ENCODE results near the gene NOD1.
"Not testable (repeated sequence)": the region's sequence is repeated elsewhere in the genome, so short reads cannot be mapped to it uniquely, and the experiment has no call there.

The NOD1 gene

DNA sequence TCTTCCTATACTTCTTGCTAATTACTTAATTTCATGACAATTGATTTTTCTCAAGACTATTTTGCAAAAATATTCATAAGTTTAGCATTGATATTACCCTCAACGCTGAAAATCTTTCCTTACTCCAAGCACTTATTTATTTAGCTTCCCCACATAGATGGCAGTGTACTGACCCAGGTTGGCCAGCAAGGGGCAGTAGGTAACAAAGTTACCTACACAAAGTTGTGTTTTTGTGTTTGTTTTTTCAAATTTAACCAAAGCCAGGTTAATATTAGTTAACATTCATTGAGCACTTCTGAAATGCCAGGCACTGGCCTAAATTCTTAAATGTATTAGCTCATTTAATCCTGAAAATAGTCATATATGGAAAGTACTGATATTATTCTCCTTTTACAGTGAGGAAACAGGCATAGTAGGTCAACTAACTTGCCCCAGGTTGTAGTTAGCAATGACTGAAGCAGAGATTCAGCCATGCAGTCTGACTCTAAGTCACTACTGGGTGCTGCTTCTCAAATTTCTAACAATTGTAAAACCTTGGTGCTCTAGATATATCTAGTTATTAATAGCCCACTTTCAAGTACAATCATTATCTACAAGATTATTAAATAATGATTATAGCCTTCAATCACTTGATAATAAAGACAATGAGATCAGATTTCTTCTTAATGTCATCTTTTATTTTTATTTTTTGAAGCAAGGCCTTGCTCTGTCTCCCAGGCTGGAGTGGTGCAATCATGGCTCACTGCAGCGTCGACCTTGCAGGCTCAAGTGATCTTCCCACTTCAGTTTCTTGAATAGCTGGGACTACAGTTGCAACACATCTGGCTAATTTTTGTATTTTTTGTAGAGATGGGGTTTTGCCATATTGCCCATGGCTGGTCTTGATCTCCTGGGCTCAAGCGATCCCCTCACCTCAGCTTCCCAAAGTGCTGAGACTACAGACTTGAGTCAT is 31.8 kb upstream of the NOD1 start:
- DNase-seq: peak in 1 of 2 donors; percentile 7

DNA sequence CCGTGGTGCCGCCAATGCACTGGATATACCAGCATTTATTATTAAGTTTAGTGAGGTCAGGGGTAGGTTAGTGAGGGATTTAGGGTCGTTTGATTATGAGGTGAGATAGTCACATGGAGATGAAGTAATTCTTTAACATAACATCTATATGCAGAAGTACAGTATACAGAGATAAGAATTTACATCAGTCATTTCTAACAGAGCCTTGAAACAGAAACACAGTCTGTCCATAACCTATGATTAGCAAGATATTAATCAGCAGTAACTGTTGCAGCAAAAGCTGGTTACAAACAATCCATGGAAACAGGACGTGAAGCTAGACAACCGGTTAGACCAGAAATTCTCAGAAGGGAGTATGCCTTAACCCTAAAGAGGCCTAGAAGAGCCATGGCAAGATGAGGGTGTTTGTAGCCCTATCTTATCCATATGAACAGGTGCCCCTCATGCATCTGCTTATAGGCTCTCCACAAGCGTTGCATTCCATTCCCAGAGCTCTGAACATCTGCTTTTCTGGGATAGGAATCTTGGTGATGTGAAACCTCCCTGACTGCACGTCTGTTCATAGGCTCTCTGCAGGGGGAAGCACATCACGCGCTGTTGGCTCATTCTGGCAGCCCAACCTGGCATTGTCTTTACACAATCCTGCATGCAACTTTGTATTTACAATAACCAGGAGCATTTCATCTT is 30.7 kb upstream of the NOD1 start:
- not testable (repeated sequence) for H3K27me3 Mint-ChIP-seq, H3K9me3 Mint-ChIP-seq, H3K4me3 Mint-ChIP-seq, ATAC-seq, DNase-seq, H3K27ac Mint-ChIP-seq
- H3K4me1 Mint-ChIP-seq: peaks cover 11% of the 10 kb centered on the region

More for the DNA sequence above, 31.8 kb upstream of the NOD1 start:
- H3K27ac Mint-ChIP-seq: no peak overlapping the region
- peaks cover 7% of the 10 kb centered on the region for H3K4me1 Mint-ChIP-seq
- no peaks in the 10 kb centered on the region for H3K27me3 Mint-ChIP-seq
- no peak overlapping the region for H3K4me3 Mint-ChIP-seq
- peaks cover 4 to 7% of the 10 kb centered on the region in 2 donors for H3K9me3 Mint-ChIP-seq
- peak; percentile 70 for ATAC-seq

DNA sequence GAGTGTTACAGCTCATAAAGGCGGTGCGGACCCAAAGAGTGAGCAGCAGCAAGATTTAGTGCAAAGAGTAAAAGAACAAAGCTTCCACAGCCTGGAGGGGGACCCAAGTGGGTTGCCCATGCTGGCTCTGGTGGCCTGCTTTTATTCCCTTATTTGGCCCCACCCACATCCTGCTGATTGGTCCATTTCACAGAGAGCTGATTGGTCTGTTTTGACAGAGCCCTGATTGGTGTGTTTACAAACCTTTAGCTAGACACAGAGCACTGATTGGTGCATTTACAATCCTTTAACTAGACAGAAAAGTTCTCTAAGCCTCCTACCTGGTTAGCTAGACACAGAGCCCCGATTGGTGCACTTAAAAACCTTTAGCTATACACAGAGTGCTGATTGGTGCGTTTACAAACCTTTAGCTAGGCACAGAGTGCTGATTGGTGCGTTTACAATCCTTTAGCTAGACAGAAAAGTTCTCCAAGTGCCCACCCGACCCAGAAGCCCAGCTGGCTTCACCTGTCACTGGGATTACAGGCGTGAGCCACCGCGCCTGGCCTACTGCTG is 28.8 kb upstream of the NOD1 start:
- peaks cover 26% of the 10 kb centered on the region for H3K4me1 Mint-ChIP-seq
- not testable (repeated sequence) for ATAC-seq, H3K27ac Mint-ChIP-seq, H3K4me3 Mint-ChIP-seq, H3K27me3 Mint-ChIP-seq, H3K9me3 Mint-ChIP-seq, DNase-seq

DNA sequence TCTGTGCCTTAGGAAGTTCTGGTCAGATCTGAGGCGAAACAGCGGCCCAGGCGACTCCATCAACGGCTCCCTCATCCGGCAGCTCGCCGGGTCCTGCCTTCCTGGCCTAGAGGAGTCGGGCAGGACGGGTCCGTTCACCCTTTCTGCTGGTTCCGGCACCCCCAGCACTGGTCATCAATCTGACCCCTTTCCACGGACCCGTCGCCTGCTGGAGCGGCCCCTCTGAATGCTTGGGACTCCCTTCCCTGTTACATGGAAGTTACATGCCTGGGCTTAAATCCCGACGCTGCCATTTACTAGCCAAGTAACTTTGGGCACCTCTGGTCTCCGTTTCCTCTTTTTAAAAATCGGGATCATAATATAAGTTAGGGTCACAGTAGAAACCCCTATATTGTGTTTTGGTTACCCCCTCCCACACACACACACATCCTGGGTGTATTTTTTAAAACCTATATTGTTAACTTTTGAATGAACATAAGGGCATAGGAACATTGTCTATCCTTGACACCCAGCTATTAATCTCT is 26.7 kb upstream of the NOD1 start:
- ATAC-seq: peak; percentile 37
- Mint-ChIP-seq H3K9me3 (peaks cover 4 to 7% of the 10 kb centered on the region in 2 donors), H3K27ac (peak overlapping the region; percentile 87 to 97), H3K27me3 (no peaks in the 10 kb centered on the region), H3K4me1 (peaks cover 38% of the 10 kb centered on the region), H3K4me3 (peak overlapping the region; percentile 90 to 93)
- DNase-seq: no peak

DNA sequence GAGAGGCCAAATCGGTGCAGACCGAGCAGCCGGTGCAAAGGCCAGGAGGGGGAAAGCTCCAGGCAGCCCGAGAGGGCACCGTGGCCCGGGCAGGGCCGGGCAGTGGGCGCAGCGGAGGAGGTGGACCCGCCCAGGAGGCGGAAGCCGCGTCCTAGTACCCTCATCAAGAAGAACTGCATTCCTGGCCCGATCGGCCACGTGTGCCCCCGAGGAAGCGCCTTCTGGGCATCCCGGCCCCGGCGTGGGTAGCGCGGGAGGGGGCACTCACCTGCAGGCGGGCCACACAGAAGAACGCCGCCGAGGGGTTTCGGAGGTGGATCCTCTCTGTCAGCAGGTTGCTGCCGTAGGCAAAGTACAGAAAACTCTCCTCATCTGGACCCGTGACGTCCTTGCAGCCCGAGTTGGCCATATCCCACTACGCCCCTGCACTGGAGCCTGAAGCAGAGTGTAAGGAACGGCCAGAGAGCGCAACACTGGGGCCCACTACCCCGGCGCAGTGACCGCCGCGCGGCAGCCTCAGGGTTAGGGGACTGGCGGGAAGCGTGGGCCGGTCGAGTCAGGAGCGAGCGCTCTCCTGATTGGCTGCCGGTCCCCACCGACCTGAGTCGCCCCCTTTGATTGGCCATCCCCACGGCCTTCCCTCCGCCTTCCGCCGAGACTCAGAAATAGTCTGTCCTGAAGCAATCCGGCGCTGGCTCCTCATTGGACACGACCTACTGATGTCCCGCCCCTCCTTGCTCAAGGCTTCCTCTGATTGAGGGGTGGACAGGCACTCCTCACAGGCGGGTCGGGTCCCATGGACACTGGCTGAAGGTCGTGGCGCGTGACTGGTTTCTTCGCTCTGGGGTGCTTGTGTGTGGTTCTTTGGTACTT is 26.0 kb upstream of the NOD1 start, which contains the start of gene GGCT:
Gene GGCT, minus strand, starts transcription at position 529 of the 873 bp plus-strand sequence. Its CDS starts 120 bp downstream, at position 409.
- Mint-ChIP-seq H3K4me1 (peaks cover 41% of the 10 kb centered on the region), H3K27me3 (no peaks in the 10 kb centered on the region), H3K4me3 (peak within 1 kb of the TSS; percentile 90 to 93), H3K27ac (peak within 1 kb of the TSS; percentile 87 to 97), H3K9me3 (peaks cover 4 to 7% of the 10 kb centered on the region in 2 donors)
- peak; percentile 99 for ATAC-seq
- DNase-seq: peak; percentile 96 to 98

DNA sequence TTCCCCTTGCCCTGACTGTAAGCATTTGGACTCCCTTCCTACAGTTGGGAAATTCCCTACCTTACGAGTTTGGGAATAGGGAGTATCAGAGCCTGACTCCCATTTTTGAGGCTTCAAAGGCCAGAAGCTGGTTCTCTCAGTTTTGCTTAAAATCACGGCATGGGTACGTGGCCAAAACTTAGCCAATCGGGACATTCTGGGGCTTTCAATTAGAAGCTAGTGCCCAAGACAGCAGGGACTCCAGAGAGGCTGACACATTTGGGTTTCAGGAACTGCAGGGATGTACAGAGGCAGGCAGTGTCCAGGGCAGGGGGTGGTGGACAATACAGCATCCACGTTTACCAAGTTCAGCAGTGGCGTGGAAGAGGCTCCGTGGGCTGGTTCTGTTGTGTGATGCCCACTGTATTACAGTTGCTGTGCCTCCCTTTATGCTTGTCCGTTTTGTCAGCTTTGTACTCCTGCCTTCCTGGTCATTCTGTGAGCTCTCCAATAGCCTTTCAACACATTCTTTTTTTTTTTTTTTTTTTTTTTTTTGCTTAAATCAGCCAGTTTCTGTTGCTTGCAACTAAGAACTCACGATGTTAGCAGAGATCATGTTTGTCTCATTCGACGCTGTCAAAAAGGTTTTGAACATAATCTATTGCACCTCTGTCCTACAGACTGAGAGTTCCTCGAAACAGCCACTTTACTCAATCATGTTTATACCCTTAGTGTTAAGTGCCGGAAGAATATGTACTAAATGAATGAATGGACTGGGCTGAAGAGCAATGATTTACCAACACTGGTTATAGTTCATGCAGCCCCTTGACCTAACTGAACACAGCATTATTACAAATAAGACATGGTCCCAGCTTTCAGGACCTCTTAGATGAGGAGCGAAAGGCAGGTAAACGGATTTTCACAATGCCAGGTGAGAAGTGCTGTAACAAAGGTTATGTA is 25.0 kb upstream of the NOD1 start:
- Mint-ChIP-seq H3K27ac (peak overlapping the region; percentile 87 to 88), H3K9me3 (peaks cover 4 to 7% of the 10 kb centered on the region in 2 donors), H3K4me3 (peak overlapping the region; percentile 90 to 93), H3K4me1 (peaks cover 41% of the 10 kb centered on the region), H3K27me3 (no peaks in the 10 kb centered on the region)
- DNase-seq: no peak
- no peak for ATAC-seq

DNA sequence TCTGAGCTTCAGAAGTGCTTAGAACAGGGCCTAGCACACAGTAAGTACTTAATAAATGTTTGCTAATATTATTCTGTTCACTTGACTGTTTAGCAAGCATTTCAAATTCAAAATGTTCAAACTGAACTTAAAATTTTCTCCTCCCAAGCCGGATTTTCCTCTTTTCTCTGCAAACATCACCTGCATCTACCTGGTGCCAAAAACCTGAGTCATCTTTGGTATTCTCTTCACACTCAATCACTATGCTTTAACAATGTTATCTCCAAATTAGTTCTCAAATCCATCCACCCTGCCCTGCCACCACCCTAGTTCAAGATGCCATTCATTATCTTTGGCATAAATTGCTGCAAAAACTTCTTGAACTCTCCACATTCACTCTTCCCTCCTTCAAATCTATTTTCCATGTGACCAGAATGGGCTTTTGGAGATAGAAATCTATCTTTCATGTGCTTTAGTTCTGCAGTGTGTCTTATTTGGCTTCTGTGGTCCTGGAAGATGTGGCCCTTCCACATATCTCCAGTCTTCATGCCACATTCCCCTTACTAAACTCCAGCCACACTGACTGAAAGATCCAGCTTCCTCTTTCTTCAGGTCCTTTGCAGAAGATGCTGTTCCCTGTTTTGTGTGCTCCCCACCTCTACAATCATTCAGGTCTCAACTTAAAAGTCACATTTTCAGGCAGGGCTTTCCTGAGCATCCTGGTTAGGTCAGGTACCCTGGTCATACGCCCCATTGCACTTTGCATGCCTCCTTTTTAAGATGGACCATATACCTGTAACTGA is 24.1 kb upstream of the NOD1 start:
- ATAC-seq: no peak
- Mint-ChIP-seq H3K27me3 (no peaks in the 10 kb centered on the region), H3K4me1 (peaks cover 41% of the 10 kb centered on the region), H3K27ac (peak overlapping the region in 1 of 2 donors; percentile 4), H3K9me3 (peaks cover under 1 to 2% of the 10 kb centered on the region in 2 donors), H3K4me3 (peak overlapping the region; percentile 90 to 93)
- no peak for DNase-seq

DNA sequence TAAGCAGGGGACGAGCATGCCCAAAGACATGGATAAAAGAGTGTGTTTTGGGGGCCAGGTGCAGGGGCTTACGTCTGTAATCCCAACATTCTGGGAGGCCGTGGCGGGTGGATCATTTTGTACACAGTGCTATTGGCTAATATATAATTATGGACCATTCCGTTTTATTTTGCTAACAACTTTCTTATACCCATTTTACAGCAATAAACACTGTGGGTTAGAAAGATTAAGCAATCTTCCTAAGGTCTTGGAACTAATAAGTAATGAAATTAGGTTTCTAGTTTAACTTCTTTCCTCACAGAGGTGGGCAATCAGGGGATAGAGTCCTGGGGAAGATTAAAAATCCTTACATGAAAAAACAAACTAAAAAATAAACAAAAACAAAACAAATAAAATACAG is 22.7 kb upstream of the NOD1 start:
- H3K4me3 Mint-ChIP-seq: no peak overlapping the region
- H3K27ac Mint-ChIP-seq: no peak overlapping the region
- peaks cover 0 to 6% of the 10 kb centered on the region in 2 donors for H3K9me3 Mint-ChIP-seq
- H3K27me3 Mint-ChIP-seq: no peaks in the 10 kb centered on the region
- ATAC-seq: no peak
- peaks cover 41% of the 10 kb centered on the region for H3K4me1 Mint-ChIP-seq
- DNase-seq: no peak

DNA sequence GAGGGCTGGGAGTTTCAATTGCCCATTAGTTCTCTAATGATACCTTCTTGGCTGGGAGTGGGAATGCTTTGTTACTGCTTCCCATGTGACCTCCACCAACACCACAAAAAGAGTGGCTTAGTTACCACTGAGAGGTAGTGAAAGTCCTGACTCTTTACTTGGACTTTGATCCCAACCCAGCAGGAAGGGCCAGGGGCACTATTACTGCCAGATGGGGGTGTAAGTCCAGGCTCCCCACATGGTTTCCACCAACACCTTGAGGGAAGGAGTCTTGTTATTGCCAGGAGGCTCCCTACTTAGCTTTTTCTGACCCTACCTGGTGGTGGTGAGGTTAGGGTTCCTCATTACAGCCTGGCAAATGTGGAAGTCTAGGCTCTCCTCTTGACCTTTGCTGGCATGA is 14.6 kb upstream of the NOD1 start:
- no peak overlapping the region for H3K27ac Mint-ChIP-seq
- ATAC-seq: no peak
- no peak overlapping the region for H3K4me3 Mint-ChIP-seq
- no peak for DNase-seq
- peaks cover 11 to 22% of the 10 kb centered on the region in 2 donors for H3K9me3 Mint-ChIP-seq
- no peaks in the 10 kb centered on the region for H3K27me3 Mint-ChIP-seq
- no peaks in the 10 kb centered on the region for H3K4me1 Mint-ChIP-seq

DNA sequence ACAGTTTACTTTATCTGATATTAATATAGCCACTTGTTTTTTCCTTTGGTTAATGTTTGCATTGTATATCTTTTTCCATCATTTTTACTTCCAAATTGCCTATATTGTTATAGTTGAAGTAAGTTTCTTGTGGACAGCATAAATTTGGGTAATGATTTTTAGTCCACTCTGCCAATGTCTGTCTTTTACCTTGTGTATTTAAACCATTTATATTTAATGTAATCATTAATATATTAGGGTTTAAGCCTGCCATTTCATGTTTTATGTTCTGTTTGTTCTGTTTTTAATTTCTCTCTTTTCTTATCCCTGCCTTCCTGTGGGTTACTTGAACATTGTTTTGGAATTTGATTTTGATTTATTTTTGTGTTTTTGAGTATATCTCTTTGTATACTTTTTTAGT is 12.8 kb upstream of the NOD1 start:
- Mint-ChIP-seq H3K27me3 (no peaks in the 10 kb centered on the region), H3K4me1 (no peaks in the 10 kb centered on the region), H3K9me3 (peaks cover 11 to 17% of the 10 kb centered on the region in 2 donors), H3K4me3 (no peak overlapping the region), H3K27ac (no peak overlapping the region)
- no peak for ATAC-seq
- no peak for DNase-seq

DNA sequence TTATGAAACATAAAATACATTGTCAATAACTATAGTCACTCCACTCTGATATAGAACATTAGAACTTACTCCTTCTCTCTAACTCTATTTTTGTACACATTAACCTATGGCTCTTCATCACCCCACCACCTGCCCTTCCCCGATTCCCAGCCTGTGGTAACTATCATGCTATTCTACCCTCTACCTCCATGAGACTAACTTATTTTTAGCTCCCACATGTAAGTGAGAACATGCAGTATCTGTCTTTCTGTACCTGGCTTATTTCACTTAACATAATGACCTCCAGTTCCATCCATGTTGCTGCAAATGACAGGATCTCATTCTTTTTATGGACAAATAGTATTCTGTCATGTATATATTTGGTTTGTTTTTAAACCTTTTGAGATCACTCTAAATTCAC is 8.8 kb upstream of the NOD1 start:
- DNase-seq (no peak), ATAC-seq (no peak)
- peaks cover 11 to 12% of the 10 kb centered on the region in 2 donors for H3K9me3 Mint-ChIP-seq
- no peak overlapping the region for H3K27ac Mint-ChIP-seq
- H3K4me3 Mint-ChIP-seq: no peak overlapping the region
- H3K27me3 Mint-ChIP-seq: no peaks in the 10 kb centered on the region
- H3K4me1 Mint-ChIP-seq: no peaks in the 10 kb centered on the region

DNA sequence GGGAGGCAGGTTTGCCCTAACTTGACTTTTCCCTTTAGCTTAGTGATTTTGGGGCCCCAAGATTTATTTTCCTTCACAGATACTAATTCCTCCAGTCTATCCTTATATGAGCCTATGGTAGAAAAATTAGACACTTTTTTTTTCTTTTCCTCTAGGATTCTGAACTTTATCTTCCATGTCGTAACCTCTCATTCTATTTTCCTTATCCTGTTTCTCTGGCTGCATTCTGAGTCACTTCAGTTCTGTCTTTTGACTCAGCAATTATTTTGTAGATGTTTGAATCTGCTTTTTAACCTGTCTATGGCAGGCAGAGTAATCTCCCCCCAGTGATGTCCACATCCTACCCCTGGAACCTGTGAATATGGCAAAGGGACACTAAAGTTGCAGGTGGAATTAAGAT is 7.1 kb upstream of the NOD1 start:
- ATAC-seq (no peak), DNase-seq (no peak)
- no peaks in the 10 kb centered on the region for H3K4me1 Mint-ChIP-seq
- H3K27me3 Mint-ChIP-seq: no peaks in the 10 kb centered on the region
- no peak overlapping the region for H3K4me3 Mint-ChIP-seq
- H3K27ac Mint-ChIP-seq: no peak overlapping the region
- H3K9me3 Mint-ChIP-seq: no peaks in the 10 kb centered on the region

DNA sequence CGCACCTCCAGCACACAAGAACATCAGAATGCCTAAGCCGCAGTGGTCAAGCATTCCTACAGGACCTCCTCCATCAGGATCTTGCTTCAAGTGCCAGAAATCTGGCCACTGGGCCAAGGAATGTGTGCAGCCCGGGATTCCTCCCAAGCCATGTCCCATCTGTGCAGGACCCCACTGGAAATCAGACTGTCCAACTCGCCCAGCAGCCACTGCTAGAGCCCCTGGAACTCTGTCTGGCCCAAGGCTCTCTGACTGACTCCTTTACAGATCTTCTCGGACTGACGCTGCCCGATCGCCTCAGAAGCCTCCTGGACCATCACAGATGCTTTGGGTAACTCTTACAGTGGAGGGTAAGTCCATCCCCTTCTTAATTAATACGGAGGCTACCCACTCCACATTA is 2.8 kb upstream of the NOD1 start:
- H3K27me3 Mint-ChIP-seq, H3K4me3 Mint-ChIP-seq, DNase-seq, ATAC-seq, H3K27ac Mint-ChIP-seq, H3K9me3 Mint-ChIP-seq: not testable (repeated sequence)
- peaks cover 22% of the 10 kb centered on the region for H3K4me1 Mint-ChIP-seq
